ENCODE results near the gene GRID2. TPM values are rescaled to one million over a fixed set of nuclear protein-coding genes. Genes with fewer than 3 reads are reported as not detected.

Gene GRID2
- 0.58 and 0.85 TPM in 2 replicates for total RNA-seq

DNA sequence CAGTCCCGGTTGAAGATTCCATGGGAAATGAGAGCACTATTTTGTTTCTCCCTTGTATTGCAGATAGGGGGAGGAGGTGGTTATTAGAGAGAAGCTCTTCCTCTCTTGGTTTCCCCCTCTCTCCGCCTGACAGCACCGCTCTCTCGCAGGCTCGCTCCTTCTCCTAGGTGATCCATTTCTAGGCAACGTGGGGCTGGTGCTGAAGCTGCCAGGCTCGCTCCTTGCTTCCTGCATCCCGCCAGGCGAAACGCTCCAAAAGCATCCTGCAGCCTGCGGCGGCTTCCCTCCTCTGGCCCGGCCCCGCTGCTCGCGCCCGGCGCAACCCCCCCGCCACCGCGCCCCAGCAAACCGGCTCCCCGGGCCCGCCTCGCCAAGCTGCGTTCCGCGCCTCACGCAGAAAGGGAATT, at the start of gene GRID2:
GRID2 (plus strand) TSS at position 346 of the 407 bp plus-strand sequence.

